NCI-H1694 treated with DMSO at 0.1 percent for 48 hours (cell line): Measurements from ENCODE around the gene CUL5.

Source experiments
- DNase-seq: peaks from one replicate; lab custom pipeline; 2025; lab: John Stamatoyannopoulos, UW

CUL5 gene

GRCh38 chr11:108008656-108009496, at the start of gene CUL5:
CUL5 (plus strand) TSS chr11:108008898; CDS start chr11:108009349, 451 bp downstream.
- peak; percentile 54 for DNase-seq

- no peak for DNase-seq
These were observed 47.2 kb upstream of the CUL5 start for GRCh38 chr11:107961480-107961879.

GRCh38 chr11:107962181-107962580, 46.5 kb upstream of the CUL5 start:
- DNase-seq = no peak

GRCh38 chr11:107963091-107963490, 45.6 kb upstream of the CUL5 start:
- DNase-seq = no peak

- no peak for DNase-seq
These were observed 39.5 kb upstream of the CUL5 start for GRCh38 chr11:107969219-107969618.

GRCh38 chr11:107970049-107970448, 38.6 kb upstream of the CUL5 start:
- no peak for DNase-seq

- no peak for DNase-seq
These were observed 35.1 kb upstream of the CUL5 start for GRCh38 chr11:107973641-107974040.

GRCh38 chr11:107988397-107989158, 20.1 kb upstream of the CUL5 start:
- peak; percentile 1 for DNase-seq

GRCh38 chr11:107991868-107992414, 16.8 kb upstream of the CUL5 start:
- DNase-seq = no peak

- no peak for DNase-seq
These were observed 12.5 kb upstream of the CUL5 start for GRCh38 chr11:107996006-107996776.

GRCh38 chr11:107998761-107999160, 9.9 kb upstream of the CUL5 start:
- DNase-seq = no peak

- peak; percentile 6 for DNase-seq
These were observed 8.8 kb upstream of the CUL5 start for GRCh38 chr11:107999759-108000455.

GRCh38 chr11:108002476-108002875, 6.2 kb upstream of the CUL5 start:
- no peak for DNase-seq

GRCh38 chr11:108003623-108004022, 5.1 kb upstream of the CUL5 start:
- no peak for DNase-seq

GRCh38 chr11:108007819-108008218, 879 bp upstream of the CUL5 start:
- DNase-seq = no peak

- no peak for DNase-seq
These were observed 1.0 kb downstream of the CUL5 start for GRCh38 chr11:108009497-108010370.

GRCh38 chr11:108012139-108012725, 3.5 kb downstream of the CUL5 start:
- DNase-seq = no peak

GRCh38 chr11:108016647-108017046, 7.9 kb downstream of the CUL5 start:
- DNase-seq = no peak

- DNase-seq = no peak
These were observed 10.0 kb downstream of the CUL5 start for GRCh38 chr11:108018708-108019107.
